Measurements from ENCODE around the gene SPEM3. TPM values are rescaled to one million over a fixed set of nuclear protein-coding genes. Genes with fewer than 3 reads are reported as not detected.

SPEM3 gene
- total and polyA plus RNA-seq, 4 donors = not detected

DNA sequence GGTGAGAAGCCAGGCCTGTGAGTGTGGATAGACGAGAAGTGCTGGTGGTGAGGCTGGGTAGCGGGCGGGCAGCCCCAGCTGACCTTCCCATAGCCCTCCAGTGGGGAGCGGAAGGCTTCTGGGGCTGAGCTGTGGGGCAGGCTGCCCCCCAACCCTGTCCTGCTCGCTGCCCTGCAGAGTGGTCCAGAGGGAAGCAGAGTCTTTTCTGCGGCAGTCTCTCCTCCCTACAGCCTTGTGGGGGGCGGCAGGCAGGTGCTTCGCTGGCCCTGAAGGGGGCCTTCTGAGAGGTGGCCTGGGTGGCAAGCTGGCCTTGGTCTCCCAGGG, 17.3 kb upstream of the SPEM3 start (continued):
- TF ChIP-seq GABPA (IDR thresholded peaks at IDR 0.05 in 1 of 2, conservative IDR thresholded peaks at IDR 0.05 in 1 of 2) (no peak), FOXA2 (IDR thresholded peaks at IDR 0.05) (no peak)
- TF ChIP-seq, protein P1, sequence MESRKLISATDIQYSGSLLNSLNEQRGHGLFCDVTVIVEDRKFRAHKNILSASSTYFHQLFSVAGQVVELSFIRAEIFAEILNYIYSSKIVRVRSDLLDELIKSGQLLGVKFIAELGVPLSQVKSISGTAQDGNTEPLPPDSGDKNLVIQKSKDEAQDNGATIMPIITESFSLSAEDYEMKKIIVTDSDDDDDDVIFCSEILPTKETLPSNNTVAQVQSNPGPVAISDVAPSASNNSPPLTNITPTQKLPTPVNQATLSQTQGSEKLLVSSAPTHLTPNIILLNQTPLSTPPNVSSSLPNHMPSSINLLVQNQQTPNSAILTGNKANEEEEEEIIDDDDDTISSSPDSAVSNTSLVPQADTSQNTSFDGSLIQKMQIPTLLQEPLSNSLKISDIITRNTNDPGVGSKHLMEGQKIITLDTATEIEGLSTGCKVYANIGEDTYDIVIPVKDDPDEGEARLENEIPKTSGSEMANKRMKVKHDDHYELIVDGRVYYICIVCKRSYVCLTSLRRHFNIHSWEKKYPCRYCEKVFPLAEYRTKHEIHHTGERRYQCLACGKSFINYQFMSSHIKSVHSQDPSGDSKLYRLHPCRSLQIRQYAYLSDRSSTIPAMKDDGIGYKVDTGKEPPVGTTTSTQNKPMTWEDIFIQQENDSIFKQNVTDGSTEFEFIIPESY (IDR thresholded peaks at IDR 0.05) = no peak

DNA sequence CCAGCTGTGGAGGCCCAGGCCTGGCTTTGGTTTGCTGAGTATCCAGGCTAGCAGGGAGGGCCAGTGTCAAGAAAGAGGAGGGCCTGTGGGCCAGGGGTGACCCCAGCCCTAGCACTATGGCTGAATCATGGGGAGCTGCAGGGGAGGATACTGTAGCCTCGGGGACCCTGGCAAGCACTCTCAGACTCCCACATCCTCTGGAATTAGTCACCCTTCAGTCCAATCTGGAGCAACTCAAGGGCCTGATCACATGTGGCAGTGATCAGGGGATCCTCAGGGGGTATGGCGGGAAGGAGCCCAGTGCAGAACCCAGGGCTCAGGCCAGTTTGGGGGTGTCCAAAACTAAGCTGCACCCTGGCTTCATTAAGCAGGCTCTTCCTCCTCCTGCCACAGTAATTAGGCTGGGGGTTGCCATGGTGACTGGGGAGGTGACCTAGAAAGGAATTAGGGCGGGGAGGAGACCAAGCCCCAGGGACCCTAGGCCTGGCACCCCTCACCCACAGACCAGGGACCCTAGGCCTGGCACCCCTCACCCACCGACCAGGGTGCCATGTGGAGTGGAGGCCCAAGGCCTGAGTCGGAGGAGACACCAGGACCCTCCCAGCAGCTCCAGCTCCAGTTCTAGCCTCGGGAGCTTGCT, 15.2 kb upstream of the SPEM3 start:
- H3K27ac ChIP-seq (ENCODE audit: low read depth in 1 of 2, low read length in 2 of 2) = no peak overlapping the region
- H3K36me3 ChIP-seq (ENCODE audit: control insufficient read depth in 4 of 4, insufficient read depth in 3 of 4, low read depth in 1 of 4, low read length in 3 of 4) = no peaks in the 10 kb centered on the region
- H3K9me3 ChIP-seq (ENCODE audit: control insufficient read depth in 4 of 4, low read length in 3 of 4) = no peaks in the 10 kb centered on the region
- H3K4me3 ChIP-seq (ENCODE audit: low read depth in 1 of 3, low read length in 3 of 3) = no peak overlapping the region
- TF ChIP-seq, protein P2, sequence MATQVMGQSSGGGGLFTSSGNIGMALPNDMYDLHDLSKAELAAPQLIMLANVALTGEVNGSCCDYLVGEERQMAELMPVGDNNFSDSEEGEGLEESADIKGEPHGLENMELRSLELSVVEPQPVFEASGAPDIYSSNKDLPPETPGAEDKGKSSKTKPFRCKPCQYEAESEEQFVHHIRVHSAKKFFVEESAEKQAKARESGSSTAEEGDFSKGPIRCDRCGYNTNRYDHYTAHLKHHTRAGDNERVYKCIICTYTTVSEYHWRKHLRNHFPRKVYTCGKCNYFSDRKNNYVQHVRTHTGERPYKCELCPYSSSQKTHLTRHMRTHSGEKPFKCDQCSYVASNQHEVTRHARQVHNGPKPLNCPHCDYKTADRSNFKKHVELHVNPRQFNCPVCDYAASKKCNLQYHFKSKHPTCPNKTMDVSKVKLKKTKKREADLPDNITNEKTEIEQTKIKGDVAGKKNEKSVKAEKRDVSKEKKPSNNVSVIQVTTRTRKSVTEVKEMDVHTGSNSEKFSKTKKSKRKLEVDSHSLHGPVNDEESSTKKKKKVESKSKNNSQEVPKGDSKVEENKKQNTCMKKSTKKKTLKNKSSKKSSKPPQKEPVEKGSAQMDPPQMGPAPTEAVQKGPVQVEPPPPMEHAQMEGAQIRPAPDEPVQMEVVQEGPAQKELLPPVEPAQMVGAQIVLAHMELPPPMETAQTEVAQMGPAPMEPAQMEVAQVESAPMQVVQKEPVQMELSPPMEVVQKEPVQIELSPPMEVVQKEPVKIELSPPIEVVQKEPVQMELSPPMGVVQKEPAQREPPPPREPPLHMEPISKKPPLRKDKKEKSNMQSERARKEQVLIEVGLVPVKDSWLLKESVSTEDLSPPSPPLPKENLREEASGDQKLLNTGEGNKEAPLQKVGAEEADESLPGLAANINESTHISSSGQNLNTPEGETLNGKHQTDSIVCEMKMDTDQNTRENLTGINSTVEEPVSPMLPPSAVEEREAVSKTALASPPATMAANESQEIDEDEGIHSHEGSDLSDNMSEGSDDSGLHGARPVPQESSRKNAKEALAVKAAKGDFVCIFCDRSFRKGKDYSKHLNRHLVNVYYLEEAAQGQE (IDR thresholded peaks at IDR 0.05) = no peak
- TF ChIP-seq TAF1 (conservative IDR thresholded peaks at IDR 0.05) (no peak), HNF4G (IDR thresholded peaks at IDR 0.05) (no peak), FOXA1 (IDR thresholded peaks at IDR 0.05) (no peak), JUND (IDR thresholded peaks at IDR 0.05) (no peak), YY1 (IDR thresholded peaks at IDR 0.05) (no peak), HNF4A (conservative IDR thresholded peaks at IDR 0.05) (no peak), RAD21 (IDR thresholded peaks at IDR 0.05) (no peak), SP1 (IDR thresholded peaks at IDR 0.05) (no peak), GABPA (IDR thresholded peaks at IDR 0.05 in 1 of 2, conservative IDR thresholded peaks at IDR 0.05 in 1 of 2) (no peak), NR2F2 (IDR thresholded peaks at IDR 0.05) (no peak), FOXA2 (IDR thresholded peaks at IDR 0.05) (no peak), EGR1 (IDR thresholded peaks at IDR 0.05; ENCODE audit: low read depth in 2 of 2) (no peak), RXRA (IDR thresholded peaks at IDR 0.05) (no peak)
- TF ChIP-seq, protein P3, sequence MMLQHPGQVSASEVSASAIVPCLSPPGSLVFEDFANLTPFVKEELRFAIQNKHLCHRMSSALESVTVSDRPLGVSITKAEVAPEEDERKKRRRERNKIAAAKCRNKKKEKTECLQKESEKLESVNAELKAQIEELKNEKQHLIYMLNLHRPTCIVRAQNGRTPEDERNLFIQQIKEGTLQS (IDR thresholded peaks at IDR 0.05) = no peak
- TF ChIP-seq, protein P4, sequence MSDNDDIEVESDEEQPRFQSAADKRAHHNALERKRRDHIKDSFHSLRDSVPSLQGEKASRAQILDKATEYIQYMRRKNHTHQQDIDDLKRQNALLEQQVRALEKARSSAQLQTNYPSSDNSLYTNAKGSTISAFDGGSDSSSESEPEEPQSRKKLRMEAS (IDR thresholded peaks at IDR 0.05) = no peak
- TF ChIP-seq, protein P1 (IDR thresholded peaks at IDR 0.05) = no peak
- TF ChIP-seq, protein P5, sequence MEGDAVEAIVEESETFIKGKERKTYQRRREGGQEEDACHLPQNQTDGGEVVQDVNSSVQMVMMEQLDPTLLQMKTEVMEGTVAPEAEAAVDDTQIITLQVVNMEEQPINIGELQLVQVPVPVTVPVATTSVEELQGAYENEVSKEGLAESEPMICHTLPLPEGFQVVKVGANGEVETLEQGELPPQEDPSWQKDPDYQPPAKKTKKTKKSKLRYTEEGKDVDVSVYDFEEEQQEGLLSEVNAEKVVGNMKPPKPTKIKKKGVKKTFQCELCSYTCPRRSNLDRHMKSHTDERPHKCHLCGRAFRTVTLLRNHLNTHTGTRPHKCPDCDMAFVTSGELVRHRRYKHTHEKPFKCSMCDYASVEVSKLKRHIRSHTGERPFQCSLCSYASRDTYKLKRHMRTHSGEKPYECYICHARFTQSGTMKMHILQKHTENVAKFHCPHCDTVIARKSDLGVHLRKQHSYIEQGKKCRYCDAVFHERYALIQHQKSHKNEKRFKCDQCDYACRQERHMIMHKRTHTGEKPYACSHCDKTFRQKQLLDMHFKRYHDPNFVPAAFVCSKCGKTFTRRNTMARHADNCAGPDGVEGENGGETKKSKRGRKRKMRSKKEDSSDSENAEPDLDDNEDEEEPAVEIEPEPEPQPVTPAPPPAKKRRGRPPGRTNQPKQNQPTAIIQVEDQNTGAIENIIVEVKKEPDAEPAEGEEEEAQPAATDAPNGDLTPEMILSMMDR (IDR thresholded peaks at IDR 0.05; ENCODE audit: low read depth, low read length, missing input control) = no peak
- WGBS = 89% methylated on average over 6 of the region's 6 CpGs
- no peak overlapping the region for H3K9ac ChIP-seq (ENCODE audit: low read depth in 1 of 2, low read length in 2 of 2)
- no peak for DNase-seq (ENCODE audit: low spot score)
- no peaks in the 10 kb centered on the region for H3K4me1 ChIP-seq (ENCODE audit: control insufficient read depth in 4 of 4, insufficient read depth in 4 of 4, low read length in 3 of 4)
- no peaks in the 10 kb centered on the region for H3K27me3 ChIP-seq (ENCODE audit: control insufficient read depth in 4 of 4, insufficient read depth in 4 of 4, low read length in 3 of 4)
